ENCODE data around the gene HLA-DRB1.
"Not testable (repeated sequence)": the region's sequence is repeated elsewhere in the genome, so short reads cannot be mapped to it uniquely, and the experiment has no call there.

HLA-DRB1 gene

DNA sequence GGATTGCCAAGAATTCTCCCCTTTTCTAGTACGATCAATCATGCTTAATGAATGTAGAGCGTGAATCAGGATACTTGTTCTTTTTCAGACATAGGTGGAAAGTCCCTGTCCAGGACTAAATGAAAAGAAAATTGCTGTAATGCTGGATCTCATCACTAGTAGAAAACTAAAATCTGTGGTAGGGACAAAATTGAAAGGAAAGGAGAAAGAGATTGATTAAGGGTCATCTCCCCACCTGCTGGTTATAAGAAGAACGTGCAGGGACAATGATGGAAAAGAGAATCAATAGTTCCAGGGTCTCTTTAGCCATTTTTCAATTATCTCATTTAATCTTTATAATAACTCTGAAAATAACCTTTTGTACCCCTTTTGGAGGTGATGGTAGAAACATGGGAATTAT is 18.7 kb upstream of the HLA-DRB1 start:
- DNase-seq, result no peak

DNA sequence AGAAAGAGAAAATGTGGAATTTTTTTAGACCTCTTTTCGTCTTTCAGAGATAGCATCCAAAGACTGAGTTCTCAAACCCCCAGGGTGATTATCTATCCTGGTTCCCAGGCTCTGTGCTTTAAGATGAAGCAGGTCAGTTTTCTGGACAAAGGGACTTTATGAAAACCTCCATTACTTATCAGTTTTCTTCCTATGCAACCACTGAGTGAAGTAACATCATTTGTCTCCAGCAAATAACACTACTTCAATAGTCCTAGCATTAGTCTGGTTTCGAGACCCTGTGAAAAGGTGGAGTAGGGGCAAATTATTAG is 18.3 kb upstream of the HLA-DRB1 start:
- no peak for DNase-seq

DNA sequence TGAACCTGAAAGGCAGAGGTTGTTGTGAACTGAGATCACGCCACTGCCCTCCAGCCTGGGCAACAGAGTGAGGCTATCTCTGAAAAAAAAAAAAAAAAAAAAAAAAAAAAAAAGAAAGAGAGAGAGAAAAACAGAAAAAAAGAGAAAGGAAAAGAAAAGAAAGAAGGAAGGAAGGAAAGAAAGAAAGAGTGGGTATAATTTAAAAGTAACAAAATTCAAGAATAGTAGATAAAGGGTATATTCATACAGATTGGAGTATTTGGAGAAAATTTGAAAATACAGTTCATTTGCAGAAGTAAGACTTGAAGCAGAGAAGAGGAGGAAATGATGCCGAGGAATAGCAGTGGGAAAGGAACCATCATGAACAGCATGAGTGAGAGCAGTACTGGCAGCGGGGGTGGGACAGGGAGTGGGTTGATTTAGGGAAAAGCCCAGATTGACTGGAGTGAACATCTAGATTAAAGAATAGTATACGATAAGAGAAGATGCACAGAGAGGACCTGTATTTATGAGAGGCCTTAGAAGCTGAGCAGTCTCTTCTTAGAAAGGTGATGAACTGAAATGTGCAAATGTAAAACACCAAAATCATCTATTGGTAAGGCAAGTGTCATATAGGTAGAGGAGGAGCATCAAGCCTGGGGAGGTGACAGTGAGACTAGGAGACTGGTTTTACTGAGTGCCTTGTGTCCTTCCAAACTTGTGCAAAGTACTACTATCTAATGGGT is 17.8 kb upstream of the HLA-DRB1 start:
- DNase-seq, result no peak

- DNase-seq, result no peak
Measured at GRCh38 chr6:32604434-32604877, 14.8 kb upstream of the HLA-DRB1 start.

- no peak for DNase-seq
Measured at GRCh38 chr6:32603888-32604287, 14.2 kb upstream of the HLA-DRB1 start.

DNA sequence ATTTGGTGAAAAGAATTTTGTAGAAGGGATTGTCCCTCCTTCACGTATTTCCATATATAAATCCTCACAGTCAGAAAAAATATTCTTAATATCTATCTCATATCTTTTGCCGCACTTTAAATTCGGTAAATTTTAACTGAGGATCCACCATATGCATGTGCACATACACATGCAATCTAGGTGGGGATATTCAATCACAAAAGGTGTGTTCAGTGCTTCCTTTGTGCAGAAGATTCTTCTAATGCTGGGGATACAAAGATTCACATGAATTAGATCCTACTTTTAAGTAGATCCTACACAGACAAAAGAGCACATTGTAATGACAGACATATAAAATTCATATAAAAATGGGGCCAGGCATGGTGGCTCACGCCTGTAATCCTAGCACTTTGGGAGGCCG is 13.6 kb upstream of the HLA-DRB1 start:
- no peak for DNase-seq

DNA sequence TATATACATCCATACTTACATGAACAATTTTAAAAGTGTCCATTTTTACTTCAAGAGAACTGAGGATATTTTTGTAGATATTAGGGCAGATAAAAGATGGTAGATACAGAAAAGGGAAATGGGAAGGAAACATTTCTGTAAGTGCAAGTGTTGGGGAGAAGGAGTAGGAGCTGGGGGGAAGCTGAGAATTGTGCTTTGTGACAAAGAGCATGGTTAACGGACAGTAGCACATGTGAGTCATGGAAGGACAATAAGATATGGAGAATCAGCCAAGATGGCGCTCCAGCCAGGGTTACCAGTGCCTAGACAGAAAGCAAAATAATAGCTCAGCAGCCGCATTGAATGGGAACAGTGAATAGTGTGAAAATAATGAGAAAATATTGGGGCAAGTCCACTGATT is 12.7 kb upstream of the HLA-DRB1 start:
- no peak for DNase-seq

DNA sequence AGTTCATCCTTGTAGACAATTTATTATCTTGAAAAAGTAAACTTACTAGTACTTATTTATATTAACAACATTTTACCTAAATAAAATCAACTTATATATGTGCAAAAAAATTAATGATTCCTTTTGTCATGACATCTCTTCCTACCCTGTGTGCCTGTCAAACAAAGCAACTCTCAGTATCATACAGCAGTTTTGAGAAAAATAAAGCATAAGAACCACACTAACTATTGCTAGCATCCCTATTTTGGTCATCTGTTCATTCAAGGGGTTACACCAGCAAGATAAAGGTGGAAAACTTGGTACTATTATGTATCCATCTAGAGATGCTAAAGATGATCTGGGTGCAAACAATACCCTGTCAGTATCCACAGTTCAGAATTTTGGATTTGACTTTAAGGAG is 7.4 kb upstream of the HLA-DRB1 start:
- DNase-seq, result no peak

DNA sequence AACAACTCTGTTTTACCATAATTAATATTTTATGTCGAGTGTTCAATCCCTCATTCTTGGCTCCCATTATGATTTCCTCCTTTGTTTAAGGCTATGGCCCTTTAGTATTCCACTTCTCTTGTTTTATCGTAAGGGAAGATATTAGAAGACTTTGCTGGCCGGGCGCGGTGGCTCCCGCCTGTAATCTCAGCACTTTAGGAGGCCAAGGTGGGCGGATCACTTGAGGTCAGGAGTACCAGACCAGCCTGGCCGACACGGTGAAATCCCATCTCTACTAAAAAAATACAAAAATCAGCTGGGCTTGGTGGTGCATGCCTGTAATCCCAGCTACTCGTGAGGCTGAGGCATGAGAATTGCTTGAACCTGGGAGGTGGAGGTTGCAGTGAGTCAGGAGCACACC is 1.1 kb upstream of the HLA-DRB1 start:
- DNase-seq, result not testable (repeated sequence)

- no peak for DNase-seq
Measured at GRCh38 chr6:32588156-32588555, 1.5 kb downstream of the HLA-DRB1 start.

GRCh38 chr6:32583527-32583898 is 6.1 kb downstream of the HLA-DRB1 start:
- DNase-seq, result no peak

GRCh38 chr6:32581315-32582095 is 8.1 kb downstream of the HLA-DRB1 start:
- no peak for DNase-seq

- DNase-seq, result no peak
Measured at GRCh38 chr6:32580593-32580992, 9.1 kb downstream of the HLA-DRB1 start.

DNA sequence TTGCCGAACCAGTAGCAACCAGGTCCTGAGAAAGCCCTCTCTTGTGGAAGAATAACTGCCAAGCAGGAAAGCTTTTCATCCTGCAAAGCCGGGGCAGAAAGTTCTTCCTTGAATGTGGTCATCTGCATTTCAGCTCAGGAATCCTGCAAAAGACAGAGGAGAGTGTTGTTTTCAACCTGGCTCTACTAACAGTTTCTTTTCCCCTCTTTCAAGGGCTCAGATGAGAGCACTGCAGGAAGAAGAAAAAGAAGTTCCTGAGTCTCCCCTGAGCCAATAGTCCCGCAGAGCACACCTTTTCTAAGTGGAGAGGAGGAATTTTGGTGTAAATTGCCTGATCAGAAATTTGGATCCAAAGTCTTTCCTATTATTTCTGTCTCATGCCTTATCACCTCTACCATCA is 10.7 kb downstream of the HLA-DRB1 start:
- no peak for DNase-seq

DNA sequence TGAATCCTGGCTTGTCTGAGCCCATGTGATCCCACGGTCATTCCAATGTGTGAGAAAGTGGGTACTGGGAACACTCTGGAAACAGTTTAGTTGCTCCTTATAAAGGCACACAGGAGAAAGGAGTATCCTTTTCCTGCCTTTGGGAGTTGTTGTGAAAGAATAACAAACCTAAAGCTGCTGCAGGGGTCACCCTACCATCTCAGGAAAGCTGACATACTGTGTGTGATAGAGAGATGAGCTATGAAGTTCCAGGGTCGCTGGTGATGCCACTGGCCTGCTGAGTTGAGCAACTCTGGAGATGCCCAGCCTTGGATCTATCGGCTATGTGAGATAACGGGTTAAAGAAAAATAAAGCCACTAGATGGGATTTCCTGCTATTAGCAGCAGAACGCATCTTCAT is 12.2 kb downstream of the HLA-DRB1 start:
- DNase-seq, result not testable (repeated sequence)

GRCh38 chr6:32576250-32576649 is 13.4 kb downstream of the HLA-DRB1 start:
- DNase-seq, result no peak

- DNase-seq, result no peak
Measured at GRCh38 chr6:32570363-32570905, 19.2 kb downstream of the HLA-DRB1 start.

DNA sequence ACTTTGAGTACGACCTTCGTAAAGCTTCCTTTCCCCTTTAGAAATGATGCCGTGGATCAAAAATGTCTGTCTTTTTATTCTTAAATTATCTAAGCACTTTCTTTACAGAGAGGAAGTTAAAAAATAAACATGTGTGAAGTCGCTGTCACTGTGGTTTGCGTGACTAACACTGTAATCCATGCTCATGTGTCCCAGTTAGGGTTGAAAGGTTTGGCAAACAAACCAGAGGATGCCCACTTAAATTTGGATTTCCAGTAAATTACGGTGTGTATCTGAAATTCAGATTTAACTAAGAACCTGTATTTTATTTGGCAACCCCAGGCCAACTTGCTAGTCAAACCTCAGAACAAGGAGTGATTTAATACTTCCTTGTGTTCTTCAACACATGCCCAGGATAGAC is 21.1 kb downstream of the HLA-DRB1 start:
- DNase-seq, result no peak

- DNase-seq, result no peak
Measured at GRCh38 chr6:32566957-32567356, 22.7 kb downstream of the HLA-DRB1 start.

- no peak for DNase-seq
Measured at GRCh38 chr6:32565511-32565910, 24.1 kb downstream of the HLA-DRB1 start.

DNA sequence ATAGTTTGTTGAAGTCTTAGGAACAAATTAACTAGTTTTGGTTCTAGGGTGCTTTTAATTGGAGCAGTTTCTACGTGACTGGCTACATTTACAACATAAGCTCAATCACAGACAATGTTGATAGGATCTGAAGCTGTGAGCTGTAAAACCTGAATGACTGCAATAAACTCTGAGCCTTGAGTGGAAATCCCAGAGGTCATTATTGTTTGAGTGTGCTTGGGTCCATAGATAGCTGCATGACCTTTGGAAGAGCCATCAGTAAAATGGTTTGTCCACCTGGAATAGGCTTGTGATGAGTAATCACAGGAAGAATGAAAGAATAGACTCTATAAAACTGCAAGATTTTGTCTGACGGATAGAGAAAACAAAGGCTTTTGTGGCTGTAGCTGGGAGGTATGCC is 26.7 kb downstream of the HLA-DRB1 start:
- no peak for DNase-seq

DNA sequence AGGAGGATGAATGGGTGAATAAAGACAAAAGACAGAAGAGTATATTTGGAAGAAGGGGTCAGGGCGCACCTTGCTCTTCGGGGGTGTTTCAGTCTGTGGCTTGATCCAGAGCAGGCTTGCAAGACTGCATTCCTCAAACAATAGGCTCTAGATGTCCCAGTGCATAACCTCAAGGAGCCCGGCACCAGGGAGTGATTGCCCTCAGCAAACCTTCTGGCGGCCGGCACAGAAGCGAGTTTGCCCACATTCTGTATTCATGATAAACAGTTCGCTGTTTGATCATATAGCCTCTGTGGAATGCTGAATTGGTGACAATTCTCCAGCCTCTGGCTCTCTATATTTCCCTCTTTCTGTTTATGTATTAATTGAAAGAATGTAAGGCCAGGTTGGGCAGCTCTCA is 29.9 kb downstream of the HLA-DRB1 start:
- DNase-seq, result no peak

GRCh38 chr6:32558426-32559057 is 31.1 kb downstream of the HLA-DRB1 start:
- no peak for DNase-seq

All from NCI-H524 treated with DMSO at 0.1 percent for 48 hours (cell line).